ENCODE results near the gene CD63.

GRCh38 chr12:55729819-55730818 is 1.3 kb upstream of the CD63 start:
- TF ChIP-seq CTCF (conservative IDR thresholded peaks at IDR 0.05; ENCODE audit: low read depth, low read length): no peak
- no peak for TF ChIP-seq EZH2 (IDR thresholded peaks at IDR 0.05; ENCODE audit: low read length, unreplicated experiment)

Data from PC-3 (cell line).